Panc1 (cell line): ENCODE measurements around the gene VSX1. TPM values are rescaled to one million over a fixed set of nuclear protein-coding genes. Genes with fewer than 3 reads are reported as not detected.
A peak's percentile ranks its signal among the peaks of the same experiment; 100 is the strongest.

Experiments
- ATAC-seq: fragments of 200-7000 bp; cut with Tn5 transposase; 2 replicates; pipeline ENCODE4 v1.9.1; 2020; ENCODE audit warnings: mild to moderate bottlenecking, moderate library complexity
- BruUV-seq: library from RNA; stranded (reverse); fragments of 400-500 nt; replicated peaks from 2 replicates; lab custom pipeline; 2021; lab: Mats Ljungman, UMichigan
- CTCF ChIA-PET: fragments of 300-600 bp; sonication (Branson Sonifier 250); formaldehyde crosslinking; loops from one replicate; lab custom pipeline; 2022; ENCODE audit warnings: antibody characterized with exemption; lab: Charles Lee
- POLR2A ChIA-PET: fragments of 300-600 bp; sonication (Branson Sonifier 250); formaldehyde crosslinking; loops from one replicate; lab custom pipeline; 2022; ENCODE audit warnings: antibody characterized with exemption; lab: Charles Lee
- DNase-seq: peaks from one replicate; pipeline ENCODE4 v3.0.0-alpha.2; 2010; ENCODE audit warnings: low read depth, low spot score
- H3K27ac ChIP-seq: 2 replicates; pipeline ENCODE4 v1.5.1; 2011; ENCODE audit warnings: mild to moderate bottlenecking, low read length, inconsistent platforms
- H3K27me3 ChIP-seq: fragments of 200-500 bp; sonication (Bioruptor generic); 2 replicates; pipeline ENCODE4 v1.6.0; 2014; ENCODE audit warnings: low read length, inconsistent platforms; ENCODE audit not compliant: control insufficient read depth, insufficient read depth
- H3K36me3 ChIP-seq: fragments of 200-500 bp; sonication (Bioruptor generic); 2 replicates; pipeline ENCODE4 v1.5.1; 2014; ENCODE audit warnings: inconsistent platforms, mild to moderate bottlenecking, low read length, moderate library complexity; ENCODE audit not compliant: control insufficient read depth, insufficient read depth
- H3K4me1 ChIP-seq: 2 replicates; pipeline ENCODE4 v1.5.1; 2011; ENCODE audit warnings: inconsistent platforms, mild to moderate bottlenecking, low read length, moderate library complexity; ENCODE audit not compliant: control insufficient read depth, insufficient read depth
- H3K4me3 ChIP-seq, 2 experiments: 2 replicates each; pipeline ENCODE4 v1.5.1; 2011 to 2012; ENCODE audit warnings: low read depth in 2 of 2, low read length in 2 of 2, mild to moderate bottlenecking in 2 of 2, inconsistent platforms in 1 of 2, moderate library complexity in 1 of 2
- H3K9me3 ChIP-seq: fragments of 200-500 bp; sonication (Bioruptor generic); 2 replicates; pipeline ENCODE4 v1.5.1; 2014; ENCODE audit warnings: low read depth, mild to moderate bottlenecking, inconsistent platforms, low read length, moderate library complexity; ENCODE audit not compliant: control insufficient read depth, insufficient read depth
- CTCF ChIP-seq: fragments of 450-650 bp; IDR thresholded peaks from 2 replicates; pipeline ENCODE4 v1.5.1; 2017; ENCODE audit warnings: mild to moderate bottlenecking
- POLR2AphosphoS5 ChIP-seq: IDR thresholded peaks from 2 replicates; pipeline ENCODE4 v1.6.1; 2012; ENCODE audit warnings: mild to moderate bottlenecking, low read depth, low read length, moderate library complexity
- REST ChIP-seq, 2 experiments: IDR thresholded peaks; 2 replicates each; pipeline ENCODE4 v1.6.1; 2011 to 2012; ENCODE audit warnings: low read depth in 2 of 2, control low read depth in 1 of 2, low read length in 1 of 2, mild to moderate bottlenecking in 1 of 2, moderate library complexity in 1 of 2; ENCODE audit not compliant: insufficient read depth in 1 of 2
- SIN3A ChIP-seq: IDR thresholded peaks from 2 replicates; pipeline ENCODE4 v1.6.1; 2012; ENCODE audit warnings: low read depth, mild to moderate bottlenecking, low read length, moderate library complexity, borderline replicate concordance; ENCODE audit not compliant: insufficient read depth
- TCF7L2 ChIP-seq: IDR thresholded peaks from 2 replicates; pipeline ENCODE4 v1.6.1; 2011; ENCODE audit warnings: mild to moderate bottlenecking, low read depth, low read length, inconsistent platforms
- in situ Hi-C: cut with HindIII; loops from 2 replicates; pipeline ENCODE4 v1.10.0; 2016; ENCODE audit warnings: low sequenced_read_pairs, low pct_unique_long_range_greater_than_20kb
- intact Hi-C: fragments of 100-400 bp; cut with micrococcal nuclease; formaldehyde crosslinking; loops from one replicate; pipeline ENCODE4 v1.10.0; 2022; ENCODE audit not compliant: unreplicated experiment
- total RNA-seq: library from RNA; stranded (reverse); gene quantifications from one replicate; pipeline ENCODE4 v1.2.1, GENCODE V29; 2021; ENCODE audit not compliant: unreplicated experiment

VSX1 gene
- total RNA-seq, 1 experiment from 2014 or later = 0.21 TPM

GRCh38 chr20:25067102-25067987 is 14.6 kb downstream of the VSX1 start:
- in situ Hi-C loops = no loop called here
- ChIA-PET POLR2A (no interaction called here), CTCF (interaction anchor here (0.6 kb wide), 1 partner anchor 26 kb away, joined by 4 read pairs; no protein-coding TSS in a partner anchor)
- BruUV-seq = no TSS peak
- Histone ChIP-seq H3K4me1 (peaks cover 23% of the 10 kb centered on the region), H3K36me3 (no peaks in the 10 kb centered on the region), H3K27me3 (no peaks in the 10 kb centered on the region), H3K4me3 (no peak overlapping the region), H3K9me3 (no peaks in the 10 kb centered on the region), H3K27ac (no peak overlapping the region; the same call in 1 of the 2 replicates)
- intact Hi-C loops = no loop called here
- TF ChIP-seq TCF7L2 (no peak), POLR2AphosphoS5 (no peak), SIN3A (no peak), CTCF (no peak), REST (IDR thresholded peaks at IDR 0.05; ENCODE audit: insufficient read depth in 1 of 2, low read depth in 2 of 2, low read length in 1 of 2) (no peak)
- no peak for ATAC-seq
- DNase-seq = no peak

- in situ Hi-C loops (no loop called here), intact Hi-C loops (no loop called here)
- Histone ChIP-seq H3K9me3 (no peaks in the 10 kb centered on the region), H3K36me3 (no peaks in the 10 kb centered on the region), H3K27ac (peak overlapping the region; percentile 68), H3K4me1 (peaks cover 16% of the 10 kb centered on the region), H3K27me3 (no peaks in the 10 kb centered on the region), H3K4me3 (0 out of 4 replicates have a peak overlapping the region, but pooled peaks of 1 of the 2 experiments have one; percentile 7)
- ATAC-seq (peak; percentile 38; the same call in 1 of the 2 replicates), DNase-seq (no peak)
- POLR2A ChIA-PET = no interaction called here
- TF ChIP-seq CTCF (no peak), REST (IDR thresholded peaks at IDR 0.05; ENCODE audit: insufficient read depth in 1 of 2, low read depth in 2 of 2, low read length in 1 of 2) (no peak), POLR2AphosphoS5 (no peak), TCF7L2 (no peak), SIN3A (no peak)
- BruUV-seq = no TSS peak
- CTCF ChIA-PET = interaction anchor here (0.6 to 1.4 kb wide), 3 partner anchors 27 to 72 kb away, joined by 3 to 5 read pairs (median 4); no protein-coding TSS in a partner anchor
These were observed 15.6 kb downstream of the VSX1 start for GRCh38 chr20:25066386-25066785.
